ENCODE results near the gene TP53TG5.

The TP53TG5 gene

GRCh38 chr20:45391559-45391958, 13.4 kb upstream of the TP53TG5 start:
- Histone ChIP-seq H3K23ac (ENCODE audit: low read length) (no peak overlapping the region), H3K4ac (ENCODE audit: low read depth, low read length) (no peak overlapping the region), H3K79me1 (ENCODE audit: low read length) (no peaks in the 10 kb centered on the region), H2BK15ac (replicated peaks; ENCODE audit: low read depth) (no peak overlapping the region), H2AK5ac (ENCODE audit: low read length) (no peak overlapping the region), H3K36me3 (ENCODE audit: control insufficient read depth, insufficient read depth, low read length) (no peaks in the 10 kb centered on the region), H4K8ac (ENCODE audit: low read depth, low read length) (no peak overlapping the region), H3K9ac (ENCODE audit: low read length) (no peak overlapping the region), H3K56ac (ENCODE audit: low read length) (no peak overlapping the region), H4K5ac (ENCODE audit: low read length) (no peak overlapping the region), H3K4me2 (ENCODE audit: low read length) (no peak overlapping the region), H3K27me3 (ENCODE audit: insufficient read depth, low read length, poor library complexity) (no peaks in the 10 kb centered on the region), H2BK120ac (ENCODE audit: low read depth, low read length) (no peak overlapping the region), H3K4me3 (ENCODE audit: low read length) (no peak overlapping the region), H3K27ac (ENCODE audit: low read depth, low read length) (no peak overlapping the region), H3K18ac (ENCODE audit: low read length) (no peak overlapping the region), H3K79me2 (ENCODE audit: control insufficient read depth, insufficient read depth, low read length) (no peaks in the 10 kb centered on the region), H3K4me1 (ENCODE audit: control insufficient read depth, low read depth, low read length) (no peaks in the 10 kb centered on the region), H2BK5ac (ENCODE audit: low read length) (no peak overlapping the region)
- no peak for DNase-seq
- WGBS (ENCODE audit: extremely low coverage, insufficient coverage, low lambda C conversion rate) = no CpG with 5 or more reads among the region's 2 CpGs

DNA sequence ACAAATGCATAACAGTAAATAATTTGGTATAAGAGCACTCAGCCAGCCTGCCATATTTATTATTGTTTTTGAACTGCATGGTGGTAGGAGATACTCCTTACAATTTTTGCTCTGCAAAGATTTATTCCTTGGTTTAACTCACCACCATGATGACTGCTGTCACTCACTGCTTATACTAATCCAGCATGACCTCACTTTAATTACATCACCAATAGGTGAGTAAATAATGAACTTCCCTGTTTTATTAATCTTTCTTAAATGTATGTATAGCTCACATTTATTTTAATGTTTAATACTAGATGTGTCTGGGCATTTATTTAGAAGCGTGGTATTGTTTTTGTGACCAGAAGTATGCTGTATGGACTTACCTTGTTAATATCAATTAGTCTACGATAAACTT, 12.8 kb upstream of the TP53TG5 start:
- no CpG with 5 or more reads among the region's 2 CpGs for WGBS (ENCODE audit: extremely low coverage, insufficient coverage, low lambda C conversion rate)
- no peaks in the 10 kb centered on the region for H3K36me3 ChIP-seq (ENCODE audit: control insufficient read depth, insufficient read depth, low read length)
- no peak overlapping the region for H3K23ac ChIP-seq (ENCODE audit: low read length)
- no peak overlapping the region for H4K5ac ChIP-seq (ENCODE audit: low read length)
- no peak overlapping the region for H3K27ac ChIP-seq (ENCODE audit: low read depth, low read length)
- DNase-seq = no peak
- H3K79me2 ChIP-seq (ENCODE audit: control insufficient read depth, insufficient read depth, low read length) = no peaks in the 10 kb centered on the region
- H3K4me3 ChIP-seq (ENCODE audit: low read length) = no peak overlapping the region
- no peaks in the 10 kb centered on the region for H3K4me1 ChIP-seq (ENCODE audit: control insufficient read depth, low read depth, low read length)
- H2BK15ac ChIP-seq (replicated peaks; ENCODE audit: low read depth) = no peak overlapping the region
- H2AK5ac ChIP-seq (ENCODE audit: low read length) = no peak overlapping the region
- no peaks in the 10 kb centered on the region for H3K27me3 ChIP-seq (ENCODE audit: insufficient read depth, low read length, poor library complexity)
- H3K56ac ChIP-seq (ENCODE audit: low read length) = no peak overlapping the region
- no peak overlapping the region for H2BK5ac ChIP-seq (ENCODE audit: low read length)
- no peak overlapping the region for H3K4ac ChIP-seq (ENCODE audit: low read depth, low read length)
- no peak overlapping the region for H4K8ac ChIP-seq (ENCODE audit: low read depth, low read length)
- H3K79me1 ChIP-seq (ENCODE audit: low read length) = no peaks in the 10 kb centered on the region
- no peak overlapping the region for H3K18ac ChIP-seq (ENCODE audit: low read length)
- H2BK120ac ChIP-seq (ENCODE audit: low read depth, low read length) = no peak overlapping the region
- H3K4me2 ChIP-seq (ENCODE audit: low read length) = no peak overlapping the region
- H3K9ac ChIP-seq (ENCODE audit: low read length) = no peak overlapping the region

- Histone ChIP-seq H3K56ac (ENCODE audit: low read length) (no peak overlapping the region), H3K4me3 (ENCODE audit: low read length) (no peak overlapping the region), H3K4me2 (ENCODE audit: low read length) (no peak overlapping the region), H3K18ac (ENCODE audit: low read length) (no peak overlapping the region), H3K23ac (ENCODE audit: low read length) (no peak overlapping the region), H3K9ac (ENCODE audit: low read length) (no peak overlapping the region), H3K27ac (ENCODE audit: low read depth, low read length) (no peak overlapping the region), H3K4ac (ENCODE audit: low read depth, low read length) (no peak overlapping the region), H2BK15ac (replicated peaks; ENCODE audit: low read depth) (no peak overlapping the region), H3K79me2 (ENCODE audit: control insufficient read depth, insufficient read depth, low read length) (no peaks in the 10 kb centered on the region), H3K36me3 (ENCODE audit: control insufficient read depth, insufficient read depth, low read length) (no peaks in the 10 kb centered on the region), H2BK120ac (ENCODE audit: low read depth, low read length) (no peak overlapping the region), H4K5ac (ENCODE audit: low read length) (no peak overlapping the region), H3K27me3 (ENCODE audit: insufficient read depth, low read length, poor library complexity) (no peaks in the 10 kb centered on the region), H2AK5ac (ENCODE audit: low read length) (no peak overlapping the region), H3K4me1 (ENCODE audit: control insufficient read depth, low read depth, low read length) (no peaks in the 10 kb centered on the region), H2BK5ac (ENCODE audit: low read length) (no peak overlapping the region), H3K79me1 (ENCODE audit: low read length) (no peaks in the 10 kb centered on the region), H4K8ac (ENCODE audit: low read depth, low read length) (no peak overlapping the region)
- no peak for DNase-seq
- no CpG with 5 or more reads among the region's 1 CpG for WGBS (ENCODE audit: extremely low coverage, insufficient coverage, low lambda C conversion rate)
Observed at GRCh38 chr20:45387274-45387673, 9.1 kb upstream of the TP53TG5 start.

GRCh38 chr20:45377269-45377668, 856 bp downstream of the TP53TG5 start:
- Histone ChIP-seq H3K56ac (ENCODE audit: low read length) (peak overlapping the region; percentile 25), H2AK5ac (ENCODE audit: low read length) (no peak overlapping the region), H2BK15ac (replicated peaks; ENCODE audit: low read depth) (no peak overlapping the region), H3K9ac (ENCODE audit: low read length) (no peak overlapping the region), H3K27me3 (ENCODE audit: insufficient read depth, low read length, poor library complexity) (no peaks in the 10 kb centered on the region), H3K18ac (ENCODE audit: low read length) (peak overlapping the region; percentile 24), H4K5ac (ENCODE audit: low read length) (no peak overlapping the region), H3K79me2 (ENCODE audit: control insufficient read depth, insufficient read depth, low read length) (no peaks in the 10 kb centered on the region), H3K4ac (ENCODE audit: low read depth, low read length) (no peak overlapping the region), H3K79me1 (ENCODE audit: low read length) (no peaks in the 10 kb centered on the region), H3K23ac (ENCODE audit: low read length) (no peak overlapping the region), H3K36me3 (ENCODE audit: control insufficient read depth, insufficient read depth, low read length) (no peaks in the 10 kb centered on the region), H3K4me2 (ENCODE audit: low read length) (no peak overlapping the region), H4K8ac (ENCODE audit: low read depth, low read length) (no peak overlapping the region), H3K4me1 (ENCODE audit: control insufficient read depth, low read depth, low read length) (peaks cover 11% of the 10 kb centered on the region), H2BK5ac (ENCODE audit: low read length) (no peak overlapping the region), H3K4me3 (ENCODE audit: low read length) (no peak overlapping the region), H3K27ac (ENCODE audit: low read depth, low read length) (peak overlapping the region; percentile 51), H2BK120ac (ENCODE audit: low read depth, low read length) (no peak overlapping the region)
- no CpG with 5 or more reads among the region's 11 CpGs for WGBS (ENCODE audit: extremely low coverage, insufficient coverage, low lambda C conversion rate)
- no peak for DNase-seq

DNA sequence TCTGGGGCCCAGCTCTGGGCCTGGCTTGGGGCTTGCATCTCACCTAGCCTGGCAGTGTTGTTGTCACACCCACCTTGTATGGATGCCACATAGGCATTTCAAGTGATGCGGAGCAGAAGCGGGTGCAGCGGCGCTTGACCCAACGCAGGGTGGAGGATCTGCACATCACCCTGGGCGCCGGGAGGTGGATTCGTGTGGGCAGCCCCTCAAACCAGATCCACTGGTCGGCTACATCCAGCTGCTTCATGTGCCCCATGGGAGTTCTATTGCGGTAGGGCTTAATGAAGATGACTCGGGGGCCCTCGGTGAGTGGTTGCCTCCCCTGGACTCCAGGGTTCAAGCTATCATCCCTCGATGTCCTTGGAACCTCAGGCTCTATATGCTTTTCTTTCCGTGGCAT, 3.2 kb downstream of the TP53TG5 start:
- no peak overlapping the region for H3K4me2 ChIP-seq (ENCODE audit: low read length)
- no peak overlapping the region for H3K27ac ChIP-seq (ENCODE audit: low read depth, low read length)
- H3K4me3 ChIP-seq (ENCODE audit: low read length) = no peak overlapping the region
- peaks cover 11% of the 10 kb centered on the region for H3K4me1 ChIP-seq (ENCODE audit: control insufficient read depth, low read depth, low read length)
- no peaks in the 10 kb centered on the region for H3K79me2 ChIP-seq (ENCODE audit: control insufficient read depth, insufficient read depth, low read length)
- no peak overlapping the region for H3K23ac ChIP-seq (ENCODE audit: low read length)
- no peak overlapping the region for H4K8ac ChIP-seq (ENCODE audit: low read depth, low read length)
- H4K5ac ChIP-seq (ENCODE audit: low read length) = no peak overlapping the region
- no peak overlapping the region for H3K56ac ChIP-seq (ENCODE audit: low read length)
- no peak for DNase-seq
- no peak overlapping the region for H3K18ac ChIP-seq (ENCODE audit: low read length)
- no peak overlapping the region for H2BK5ac ChIP-seq (ENCODE audit: low read length)
- no peak overlapping the region for H2BK15ac ChIP-seq (replicated peaks; ENCODE audit: low read depth)
- H3K79me1 ChIP-seq (ENCODE audit: low read length) = no peaks in the 10 kb centered on the region
- H2BK120ac ChIP-seq (ENCODE audit: low read depth, low read length) = no peak overlapping the region
- H2AK5ac ChIP-seq (ENCODE audit: low read length) = no peak overlapping the region
- no peak overlapping the region for H3K4ac ChIP-seq (ENCODE audit: low read depth, low read length)
- no peak overlapping the region for H3K9ac ChIP-seq (ENCODE audit: low read length)
- no peaks in the 10 kb centered on the region for H3K36me3 ChIP-seq (ENCODE audit: control insufficient read depth, insufficient read depth, low read length)
- WGBS (ENCODE audit: extremely low coverage, insufficient coverage, low lambda C conversion rate) = no CpG with 5 or more reads among the region's 14 CpGs
- no peaks in the 10 kb centered on the region for H3K27me3 ChIP-seq (ENCODE audit: insufficient read depth, low read length, poor library complexity)

GRCh38 chr20:45374101-45374467, 4.0 kb downstream of the TP53TG5 start:
- Histone ChIP-seq H3K4me2 (ENCODE audit: low read length) (no peak overlapping the region), H3K4me3 (ENCODE audit: low read length) (no peak overlapping the region), H3K4me1 (ENCODE audit: control insufficient read depth, low read depth, low read length) (peaks cover 11% of the 10 kb centered on the region), H3K36me3 (ENCODE audit: control insufficient read depth, insufficient read depth, low read length) (no peaks in the 10 kb centered on the region), H3K27ac (ENCODE audit: low read depth, low read length) (no peak overlapping the region), H4K5ac (ENCODE audit: low read length) (no peak overlapping the region), H3K79me1 (ENCODE audit: low read length) (no peaks in the 10 kb centered on the region), H3K23ac (ENCODE audit: low read length) (no peak overlapping the region), H3K18ac (ENCODE audit: low read length) (no peak overlapping the region), H3K4ac (ENCODE audit: low read depth, low read length) (no peak overlapping the region), H4K8ac (ENCODE audit: low read depth, low read length) (no peak overlapping the region), H2BK120ac (ENCODE audit: low read depth, low read length) (no peak overlapping the region), H2AK5ac (ENCODE audit: low read length) (no peak overlapping the region), H3K56ac (ENCODE audit: low read length) (no peak overlapping the region), H3K79me2 (ENCODE audit: control insufficient read depth, insufficient read depth, low read length) (no peaks in the 10 kb centered on the region), H2BK15ac (replicated peaks; ENCODE audit: low read depth) (no peak overlapping the region), H3K27me3 (ENCODE audit: insufficient read depth, low read length, poor library complexity) (no peaks in the 10 kb centered on the region), H3K9ac (ENCODE audit: low read length) (no peak overlapping the region), H2BK5ac (ENCODE audit: low read length) (no peak overlapping the region)
- no CpG with 5 or more reads among the region's 9 CpGs for WGBS (ENCODE audit: extremely low coverage, insufficient coverage, low lambda C conversion rate)
- no peak for DNase-seq
